ENCODE measurements around the gene CELF4.

CELF4 gene

GRCh38 chr18:37403100-37403781 is 162.4 kb downstream of the CELF4 start:
- H3K36me3 ChIP-seq (ENCODE audit: control insufficient read depth in 2 of 2, insufficient read depth in 2 of 2, low read length in 2 of 2), result no peaks in the 10 kb centered on the region
- no peak overlapping the region for H3K27ac ChIP-seq (ENCODE audit: low read length)
- no peaks in the 10 kb centered on the region for H3K9me3 ChIP-seq (ENCODE audit: control insufficient read depth in 2 of 2, low read length in 2 of 2)
- H3K4me1 ChIP-seq (ENCODE audit: control insufficient read depth, insufficient read depth, low read length), result no peaks in the 10 kb centered on the region
- H3K27me3 ChIP-seq (ENCODE audit: control insufficient read depth in 1 of 2, insufficient read depth in 2 of 2, low read length in 2 of 2), result no peaks in the 10 kb centered on the region
- H3K9ac ChIP-seq (ENCODE audit: low read length in 2 of 2), result no peak overlapping the region
- H3K4me3 ChIP-seq (ENCODE audit: low read length in 2 of 2), result no peak overlapping the region

- Histone ChIP-seq H3K9me3 (ENCODE audit: control insufficient read depth in 2 of 2, low read length in 2 of 2) (no peaks in the 10 kb centered on the region), H3K27me3 (ENCODE audit: control insufficient read depth in 1 of 2, insufficient read depth in 2 of 2, low read length in 2 of 2) (no peaks in the 10 kb centered on the region), H3K9ac (ENCODE audit: low read length in 2 of 2) (no peak overlapping the region), H3K36me3 (ENCODE audit: control insufficient read depth in 2 of 2, insufficient read depth in 2 of 2, low read length in 2 of 2) (no peaks in the 10 kb centered on the region), H3K4me1 (ENCODE audit: control insufficient read depth, insufficient read depth, low read length) (no peaks in the 10 kb centered on the region), H3K27ac (ENCODE audit: low read length) (no peak overlapping the region), H3K4me3 (ENCODE audit: low read length in 2 of 2) (no peak overlapping the region)
These were observed 162.9 kb downstream of the CELF4 start for GRCh38 chr18:37402735-37403099.

DNA sequence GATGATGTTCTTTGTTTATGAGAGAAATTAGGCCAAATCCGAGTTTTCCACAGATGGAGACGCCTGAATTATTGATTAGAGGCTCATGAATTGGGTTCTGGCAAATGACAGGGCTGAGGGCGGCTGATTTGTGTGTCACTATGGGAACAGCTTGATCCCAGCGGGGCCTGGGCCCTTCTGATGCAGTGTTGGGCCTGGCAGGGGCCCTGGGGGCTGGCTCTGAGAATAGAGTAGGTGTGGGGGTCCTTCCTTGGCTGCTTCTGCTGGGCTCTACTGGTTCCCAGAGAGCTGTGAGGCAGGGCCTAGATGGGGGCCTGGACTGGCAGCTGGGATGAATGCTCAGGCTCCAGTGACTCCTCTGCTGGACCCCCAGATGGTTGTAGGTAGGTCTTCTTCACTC is 164.8 kb downstream of the CELF4 start:
- H3K9me3 ChIP-seq (ENCODE audit: control insufficient read depth in 2 of 2, low read length in 2 of 2), result no peaks in the 10 kb centered on the region
- H3K27ac ChIP-seq (ENCODE audit: low read length), result no peak overlapping the region
- H3K4me3 ChIP-seq (ENCODE audit: low read length in 2 of 2), result no peak overlapping the region
- no peaks in the 10 kb centered on the region for H3K36me3 ChIP-seq (ENCODE audit: control insufficient read depth in 2 of 2, insufficient read depth in 2 of 2, low read length in 2 of 2)
- H3K4me1 ChIP-seq (ENCODE audit: control insufficient read depth, insufficient read depth, low read length), result no peaks in the 10 kb centered on the region
- H3K27me3 ChIP-seq (ENCODE audit: control insufficient read depth in 1 of 2, insufficient read depth in 2 of 2, low read length in 2 of 2), result no peaks in the 10 kb centered on the region
- H3K9ac ChIP-seq (ENCODE audit: low read length in 2 of 2), result no peak overlapping the region

DNA sequence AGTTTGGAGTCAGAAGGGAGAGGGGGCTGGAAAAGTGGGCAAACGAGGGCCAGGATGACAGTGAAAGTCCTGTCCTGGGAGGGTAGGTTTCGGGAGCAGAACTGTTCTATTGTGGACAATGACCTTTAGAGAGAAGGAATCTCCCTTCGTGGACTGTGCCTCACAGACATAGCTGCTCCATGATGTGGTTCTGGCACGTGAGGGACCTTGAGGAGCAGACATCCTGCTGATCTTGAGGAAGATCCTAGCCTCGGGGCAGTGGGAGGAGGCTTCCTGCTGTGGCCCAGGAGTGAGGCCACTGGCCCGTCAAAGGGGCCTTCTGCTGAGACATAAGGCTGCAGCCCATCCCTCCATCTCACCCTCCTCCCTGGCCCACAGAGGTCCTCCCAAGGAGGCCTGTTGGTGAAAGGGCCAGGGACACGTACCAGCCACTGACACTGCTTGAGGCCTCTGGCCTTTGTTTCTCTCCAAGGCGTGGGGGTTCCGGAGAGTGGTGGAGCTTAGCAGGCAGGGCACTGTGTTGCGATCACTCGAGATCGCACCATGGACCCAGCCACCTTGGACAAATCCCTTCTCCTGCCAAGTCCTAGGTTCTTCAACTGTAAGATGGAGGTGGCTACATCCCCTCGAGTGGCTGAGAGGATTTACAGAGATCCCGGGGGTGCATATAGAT is 167.2 kb downstream of the CELF4 start:
- no peak overlapping the region for H3K27ac ChIP-seq (ENCODE audit: low read length)
- peaks cover 5% of the 10 kb centered on the region for H3K4me1 ChIP-seq (ENCODE audit: control insufficient read depth, insufficient read depth, low read length)
- no peaks in the 10 kb centered on the region for H3K9me3 ChIP-seq (ENCODE audit: control insufficient read depth in 2 of 2, low read length in 2 of 2)
- H3K36me3 ChIP-seq (ENCODE audit: control insufficient read depth in 2 of 2, insufficient read depth in 2 of 2, low read length in 2 of 2), result no peaks in the 10 kb centered on the region
- H3K9ac ChIP-seq (ENCODE audit: low read length in 2 of 2), result no peak overlapping the region
- no peak overlapping the region for H3K4me3 ChIP-seq (ENCODE audit: low read length in 2 of 2)
- H3K27me3 ChIP-seq (ENCODE audit: control insufficient read depth in 1 of 2, insufficient read depth in 2 of 2, low read length in 2 of 2), result peaks cover 0 to 5% of the 10 kb centered on the region in 2 donors

- peaks cover 5% of the 10 kb centered on the region for H3K4me1 ChIP-seq (ENCODE audit: control insufficient read depth, insufficient read depth, low read length)
- H3K27me3 ChIP-seq (ENCODE audit: control insufficient read depth in 1 of 2, insufficient read depth in 2 of 2, low read length in 2 of 2), result peaks cover 0 to 9% of the 10 kb centered on the region in 2 donors
- no peaks in the 10 kb centered on the region for H3K9me3 ChIP-seq (ENCODE audit: control insufficient read depth in 2 of 2, low read length in 2 of 2)
- H3K27ac ChIP-seq (ENCODE audit: low read length), result no peak overlapping the region
- H3K36me3 ChIP-seq (ENCODE audit: control insufficient read depth in 2 of 2, insufficient read depth in 2 of 2, low read length in 2 of 2), result no peaks in the 10 kb centered on the region
- no peak overlapping the region for H3K4me3 ChIP-seq (ENCODE audit: low read length in 2 of 2)
- no peak overlapping the region for H3K9ac ChIP-seq (ENCODE audit: low read length in 2 of 2)
These were observed 167.8 kb downstream of the CELF4 start for GRCh38 chr18:37397814-37398213.

DNA sequence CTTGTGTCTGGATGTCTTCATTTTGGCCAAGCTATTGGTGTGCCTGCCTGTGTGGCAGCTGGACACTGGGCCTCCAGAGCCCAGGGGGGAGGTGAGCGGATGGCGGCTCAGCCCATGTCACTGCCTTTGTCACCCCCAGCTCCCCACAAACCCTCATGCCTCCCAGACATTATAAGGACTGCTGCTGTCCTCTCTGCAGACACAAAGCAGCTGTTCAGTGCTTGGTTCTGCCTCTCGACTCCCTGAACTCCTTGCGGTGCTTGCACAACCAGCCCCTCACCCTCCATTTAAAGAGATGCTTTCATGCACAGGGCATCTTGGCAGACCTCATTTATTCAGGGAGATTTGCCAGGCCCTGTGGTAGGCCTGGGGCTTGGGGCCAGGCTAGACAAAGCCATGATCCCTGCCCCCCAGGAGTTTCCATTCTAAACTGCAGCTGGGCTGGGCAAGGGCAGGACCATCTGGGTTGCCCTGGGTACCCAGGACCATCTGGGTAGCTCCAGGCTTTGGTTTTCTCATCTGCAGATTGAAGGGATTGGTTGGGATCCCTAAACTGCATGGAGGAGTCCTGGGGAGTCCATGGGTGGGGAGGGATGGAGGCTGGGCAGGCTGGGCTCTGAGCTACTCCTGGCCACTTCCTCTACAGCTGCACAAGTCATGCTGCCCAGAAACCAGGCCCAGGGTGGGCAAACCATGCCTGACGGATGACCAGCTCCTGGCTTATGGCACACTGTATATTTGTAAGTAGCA is 168.5 kb downstream of the CELF4 start:
- Histone ChIP-seq H3K9ac (ENCODE audit: low read length in 2 of 2) (no peak overlapping the region), H3K4me1 (ENCODE audit: control insufficient read depth, insufficient read depth, low read length) (peaks cover 5% of the 10 kb centered on the region), H3K27ac (ENCODE audit: low read length) (no peak overlapping the region), H3K27me3 (ENCODE audit: control insufficient read depth in 1 of 2, insufficient read depth in 2 of 2, low read length in 2 of 2) (peaks cover 0 to 9% of the 10 kb centered on the region in 2 donors), H3K36me3 (ENCODE audit: control insufficient read depth in 2 of 2, insufficient read depth in 2 of 2, low read length in 2 of 2) (no peaks in the 10 kb centered on the region), H3K4me3 (ENCODE audit: low read length in 2 of 2) (no peak overlapping the region), H3K9me3 (ENCODE audit: control insufficient read depth in 2 of 2, low read length in 2 of 2) (no peaks in the 10 kb centered on the region)

DNA sequence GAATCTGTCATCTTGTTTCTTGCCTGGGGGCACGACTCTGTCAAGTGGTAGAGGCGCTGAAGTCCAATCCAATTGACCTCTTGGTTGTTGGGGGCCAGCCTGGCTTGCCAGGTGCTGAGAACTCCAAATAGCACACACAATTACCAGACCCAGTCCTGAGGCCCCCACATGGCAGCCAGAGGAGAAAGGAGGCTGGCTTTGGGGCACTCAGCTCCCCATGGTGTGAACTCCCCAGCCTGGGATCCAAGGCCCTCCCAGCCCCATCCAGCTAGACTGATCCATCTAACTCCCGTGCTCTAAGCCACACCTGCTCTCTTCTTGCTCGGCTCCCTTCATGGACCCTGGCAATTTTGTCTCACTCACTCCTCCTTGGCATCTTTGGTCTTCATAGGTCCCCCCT is 170.0 kb downstream of the CELF4 start:
- Histone ChIP-seq H3K9ac (ENCODE audit: low read length in 2 of 2) (no peak overlapping the region), H3K9me3 (ENCODE audit: control insufficient read depth in 2 of 2, low read length in 2 of 2) (no peaks in the 10 kb centered on the region), H3K4me3 (ENCODE audit: low read length in 2 of 2) (no peak overlapping the region), H3K4me1 (ENCODE audit: control insufficient read depth, insufficient read depth, low read length) (peaks cover 5% of the 10 kb centered on the region), H3K36me3 (ENCODE audit: control insufficient read depth in 2 of 2, insufficient read depth in 2 of 2, low read length in 2 of 2) (no peaks in the 10 kb centered on the region), H3K27ac (ENCODE audit: low read length) (no peak overlapping the region), H3K27me3 (ENCODE audit: control insufficient read depth in 1 of 2, insufficient read depth in 2 of 2, low read length in 2 of 2) (peaks cover 0 to 9% of the 10 kb centered on the region in 2 donors)

- H3K9ac ChIP-seq (ENCODE audit: low read length in 2 of 2), result no peak overlapping the region
- peaks cover 5% of the 10 kb centered on the region for H3K4me1 ChIP-seq (ENCODE audit: control insufficient read depth, insufficient read depth, low read length)
- H3K36me3 ChIP-seq (ENCODE audit: control insufficient read depth in 2 of 2, insufficient read depth in 2 of 2, low read length in 2 of 2), result no peaks in the 10 kb centered on the region
- H3K9me3 ChIP-seq (ENCODE audit: control insufficient read depth in 2 of 2, low read length in 2 of 2), result peaks cover 0 to under 1% of the 10 kb centered on the region in 2 donors
- no peak overlapping the region for H3K27ac ChIP-seq (ENCODE audit: low read length)
- H3K4me3 ChIP-seq (ENCODE audit: low read length in 2 of 2), result no peak overlapping the region
- H3K27me3 ChIP-seq (ENCODE audit: control insufficient read depth in 1 of 2, insufficient read depth in 2 of 2, low read length in 2 of 2), result peaks cover 0 to 9% of the 10 kb centered on the region in 2 donors
These were observed 170.5 kb downstream of the CELF4 start for GRCh38 chr18:37395138-37395537.

- Histone ChIP-seq H3K9me3 (ENCODE audit: control insufficient read depth in 2 of 2, low read length in 2 of 2) (peaks cover 0 to 6% of the 10 kb centered on the region in 2 donors), H3K4me1 (ENCODE audit: control insufficient read depth, insufficient read depth, low read length) (peaks cover 5% of the 10 kb centered on the region), H3K27me3 (ENCODE audit: control insufficient read depth in 1 of 2, insufficient read depth in 2 of 2, low read length in 2 of 2) (peaks cover 0 to 9% of the 10 kb centered on the region in 2 donors), H3K9ac (ENCODE audit: low read length in 2 of 2) (no peak overlapping the region), H3K36me3 (ENCODE audit: control insufficient read depth in 2 of 2, insufficient read depth in 2 of 2, low read length in 2 of 2) (no peaks in the 10 kb centered on the region), H3K27ac (ENCODE audit: low read length) (no peak overlapping the region), H3K4me3 (ENCODE audit: low read length in 2 of 2) (peak overlapping the region; percentile 46 to 71)
These were observed 171.0 kb downstream of the CELF4 start for GRCh38 chr18:37394610-37394965.

- Histone ChIP-seq H3K4me3 (ENCODE audit: low read length in 2 of 2) (peak overlapping the region; percentile 46 to 71), H3K27me3 (ENCODE audit: control insufficient read depth in 1 of 2, insufficient read depth in 2 of 2, low read length in 2 of 2) (peaks cover 0 to 9% of the 10 kb centered on the region in 2 donors), H3K9me3 (ENCODE audit: control insufficient read depth in 2 of 2, low read length in 2 of 2) (peaks cover 0 to 12% of the 10 kb centered on the region in 2 donors), H3K9ac (ENCODE audit: low read length in 2 of 2) (no peak overlapping the region), H3K27ac (ENCODE audit: low read length) (no peak overlapping the region), H3K36me3 (ENCODE audit: control insufficient read depth in 2 of 2, insufficient read depth in 2 of 2, low read length in 2 of 2) (no peaks in the 10 kb centered on the region), H3K4me1 (ENCODE audit: control insufficient read depth, insufficient read depth, low read length) (peaks cover 5% of the 10 kb centered on the region)
These were observed 171.5 kb downstream of the CELF4 start for GRCh38 chr18:37393945-37394609.

All from stomach smooth muscle (tissue), 2 donors.